Activated T-cell treated with anti-CD3 and anti-CD28 coated beads for 4 hours (primary cell): ENCODE results near the gene ATM.
"Not testable (repeated sequence)": the region's sequence is repeated elsewhere in the genome, so short reads cannot be mapped to it uniquely, and the experiment has no call there.

Source experiments
- DNase-seq: peaks from one replicate; pipeline ENCODE4 v3.0.0-alpha.2; 2020

The ATM gene

DNA sequence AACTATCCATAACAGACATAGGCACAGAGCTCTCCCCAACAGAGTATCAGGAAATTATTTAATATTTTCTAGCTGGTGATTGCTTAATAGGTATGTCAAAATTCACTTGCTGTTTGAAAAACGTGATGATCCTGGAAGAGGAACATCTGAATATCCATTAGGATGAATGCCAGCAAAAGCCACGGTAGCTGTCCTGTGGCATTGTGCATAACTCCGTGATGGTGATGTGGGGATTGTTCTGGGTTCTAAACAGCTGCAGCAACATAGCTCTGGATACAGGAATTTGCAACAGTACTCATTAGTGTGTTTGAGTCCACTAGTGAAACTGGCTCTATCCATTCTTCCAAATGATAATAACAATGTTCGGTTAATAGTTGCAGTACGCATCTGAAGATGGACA lies 165.7 kb downstream of the ATM start:
- no peak for DNase-seq

DNA sequence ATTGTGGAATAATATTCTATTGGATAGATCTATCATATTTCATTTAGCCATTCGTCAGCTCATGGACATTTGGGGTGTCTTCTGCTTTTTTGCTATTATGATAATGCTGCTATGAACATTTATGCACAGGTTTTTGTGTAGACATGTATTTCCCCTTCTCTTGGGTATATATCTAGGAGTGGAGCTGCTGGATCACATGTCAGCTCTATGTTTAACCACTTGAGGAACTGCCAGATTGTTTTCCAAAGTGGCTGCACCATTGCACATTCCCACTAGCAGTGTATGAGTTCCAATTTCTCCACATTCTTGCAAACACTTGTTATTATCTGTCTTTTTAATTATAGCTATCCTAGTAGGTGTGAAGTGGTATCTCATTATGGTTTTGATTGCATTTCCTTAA lies 169.5 kb downstream of the ATM start:
- DNase-seq, result no peak

DNA sequence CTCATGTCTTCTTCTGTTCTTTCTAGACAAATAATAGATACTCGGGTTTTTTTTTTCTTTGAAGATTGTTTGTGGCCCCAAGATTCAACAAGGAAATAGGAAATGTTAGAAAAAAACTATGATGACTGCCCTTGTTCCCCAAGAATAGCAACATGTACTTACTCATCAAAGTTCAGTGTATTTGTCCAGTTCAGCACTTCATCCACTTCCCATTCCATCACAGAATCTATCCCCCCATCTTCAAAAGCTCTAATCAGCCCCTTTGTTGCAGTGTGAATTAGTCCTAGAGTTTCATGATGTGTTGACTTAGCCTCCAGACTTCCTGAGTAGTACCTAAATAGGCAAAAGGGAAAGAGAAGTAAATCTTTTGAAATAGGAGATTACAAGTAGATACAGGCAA lies 170.2 kb downstream of the ATM start:
- DNase-seq, result no peak

DNA sequence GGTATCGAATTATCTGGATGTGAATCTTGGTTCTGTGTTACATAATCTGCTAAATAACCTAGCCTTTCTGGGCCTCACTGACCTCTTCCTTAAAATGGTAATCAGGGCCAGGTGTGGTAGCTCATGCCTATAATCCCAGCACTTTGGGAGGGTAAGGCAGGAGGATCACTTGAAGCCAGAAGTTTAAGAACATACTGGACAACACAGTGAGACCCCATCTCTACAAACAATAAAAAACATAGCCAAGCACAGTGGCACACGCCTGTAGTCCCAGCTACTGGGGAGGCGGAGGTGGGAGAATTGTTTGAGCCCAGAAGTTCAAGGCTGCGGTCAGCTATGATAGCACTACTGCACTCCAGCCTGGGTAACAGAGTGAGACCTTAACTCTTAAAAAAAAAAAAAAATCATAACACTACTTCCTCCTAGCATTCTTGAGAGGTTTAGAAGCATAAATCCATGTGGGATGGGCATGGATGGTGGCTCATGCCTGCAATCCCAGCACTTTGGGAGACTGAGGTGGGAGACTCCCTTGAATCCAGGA lies 171.9 kb downstream of the ATM start:
- DNase-seq, result no peak

DNA sequence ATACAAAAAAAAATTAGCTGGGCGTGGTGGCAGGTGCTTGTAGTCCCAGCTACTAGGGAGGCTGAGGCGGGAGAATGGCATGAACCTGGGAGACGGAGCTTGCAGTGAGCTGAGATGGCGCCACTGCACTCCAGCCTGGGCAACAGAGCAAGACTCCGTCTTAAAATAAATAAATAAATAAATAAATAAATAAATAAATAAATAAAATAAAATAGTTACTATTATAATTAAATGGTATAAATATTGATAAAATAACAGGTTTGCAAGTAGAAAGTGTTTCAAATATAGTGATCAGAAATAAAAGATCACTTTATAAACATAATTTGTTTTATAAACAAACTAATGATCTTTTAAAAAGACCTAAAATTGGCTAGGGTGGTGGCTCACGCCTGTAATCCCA lies 173.8 kb downstream of the ATM start:
- DNase-seq, result not testable (repeated sequence)

DNA sequence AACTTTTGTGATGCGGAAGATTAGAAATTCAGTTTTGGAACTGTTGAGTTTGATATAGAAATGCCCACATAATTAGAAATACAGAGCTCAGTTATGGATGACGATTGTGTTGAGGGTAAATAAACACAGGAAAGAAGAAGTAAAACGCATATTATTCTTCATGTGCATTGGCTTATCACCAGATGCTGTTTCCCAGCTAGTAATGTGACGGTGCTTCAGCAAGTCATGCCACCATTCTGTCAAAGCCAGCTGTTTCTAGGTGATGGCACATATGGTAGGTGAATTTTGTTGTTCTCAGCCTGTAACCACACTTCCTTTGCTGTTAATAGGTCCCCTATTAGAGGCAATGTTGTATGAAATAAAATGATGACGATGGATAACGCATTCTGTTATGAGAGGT lies 175.6 kb downstream of the ATM start:
- no peak for DNase-seq

DNA sequence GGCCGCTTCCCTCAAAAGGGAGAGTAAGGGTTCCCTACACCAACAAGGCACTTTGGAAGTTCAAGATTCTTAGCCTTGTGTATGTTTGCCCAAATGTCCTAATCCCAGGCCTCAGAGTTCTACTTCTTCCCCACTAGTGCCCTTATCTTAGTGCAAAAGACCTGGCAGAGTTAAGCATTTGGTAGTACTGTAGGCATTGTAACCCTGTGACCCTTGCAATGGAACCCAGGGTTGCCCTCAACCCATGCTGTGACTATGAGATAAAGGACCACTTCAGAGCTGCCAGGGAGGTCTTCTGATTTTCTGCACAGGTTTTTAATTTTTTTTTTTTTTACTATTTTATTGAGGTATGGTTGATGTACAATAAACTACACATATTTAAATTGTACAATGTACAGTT lies 179.4 kb downstream of the ATM start:
- DNase-seq, result no peak

DNA sequence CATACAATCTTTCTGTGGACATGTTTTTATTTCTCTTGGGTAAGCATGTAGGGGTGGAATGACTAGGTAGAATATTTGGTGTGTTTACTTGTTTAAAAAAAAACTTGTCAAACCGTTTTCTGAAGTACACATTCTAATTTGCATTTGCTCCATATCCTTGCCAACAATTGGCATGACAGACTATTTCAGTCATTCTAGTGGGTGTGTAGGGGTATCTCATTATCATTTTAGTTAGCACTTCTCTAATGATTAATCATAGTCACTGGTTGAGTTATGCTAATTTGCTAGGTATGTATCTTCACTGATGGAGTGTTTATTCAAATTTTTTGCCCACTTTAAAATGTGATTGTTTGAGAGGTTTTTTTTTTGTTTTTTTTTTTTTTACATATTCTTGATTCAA lies 180.2 kb downstream of the ATM start:
- no peak for DNase-seq

DNA sequence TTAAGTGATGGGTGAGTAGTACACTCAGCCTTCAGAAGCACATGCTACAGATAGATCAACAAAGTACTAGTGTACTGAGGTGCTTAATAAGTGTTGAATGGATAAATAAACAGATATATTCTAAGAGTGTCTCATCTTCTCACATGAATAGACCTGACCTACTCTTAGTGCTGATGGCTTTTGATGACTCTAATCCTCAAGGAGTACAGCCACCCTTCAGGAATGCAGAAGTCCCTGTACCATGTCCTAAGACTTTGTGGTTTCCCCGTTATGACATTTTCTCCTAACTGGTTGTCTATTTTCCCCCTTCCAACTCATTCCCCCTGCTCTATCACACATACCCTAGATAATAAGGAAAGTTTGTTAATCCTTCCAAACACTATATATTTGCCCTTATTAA lies 182.8 kb downstream of the ATM start:
- no peak for DNase-seq

DNA sequence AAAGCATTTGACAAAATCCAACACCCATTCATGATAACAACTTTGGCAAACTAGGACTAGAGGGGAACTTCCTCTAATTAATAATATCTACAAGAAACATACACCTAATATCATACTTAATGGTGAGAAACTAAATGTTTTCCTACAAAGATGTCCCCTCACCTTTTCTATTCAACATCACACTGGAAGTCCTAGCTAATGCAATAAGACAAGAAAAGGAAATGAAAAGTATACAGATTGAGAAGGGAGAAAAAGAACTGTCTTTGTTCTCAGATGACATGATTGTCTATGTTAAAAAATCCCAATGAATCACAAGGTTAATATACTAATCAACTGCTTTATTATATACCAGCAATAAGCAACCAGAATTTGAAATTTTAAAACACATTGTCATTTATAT lies 192.1 kb downstream of the ATM start:
- DNase-seq, result no peak

DNA sequence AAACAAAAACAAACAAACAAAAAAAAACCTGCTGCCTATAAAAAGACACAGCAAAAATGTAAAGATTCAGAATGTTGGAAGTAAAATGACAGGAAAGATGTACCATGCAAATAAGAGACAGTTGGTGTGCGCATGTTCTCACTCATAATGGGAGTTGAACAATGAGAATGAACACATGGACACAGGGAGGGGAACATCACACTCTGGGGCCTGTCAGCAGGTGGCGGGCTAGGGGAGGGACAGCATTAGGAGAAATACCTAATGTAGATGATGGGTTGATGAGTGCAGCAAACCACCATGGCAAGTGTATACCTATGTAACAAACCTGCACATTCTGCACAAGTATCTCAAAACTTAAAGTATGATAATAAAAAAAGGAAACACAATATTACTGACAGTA lies 194.7 kb downstream of the ATM start:
- peak; percentile 1 for DNase-seq
